NCI-H128 (cell line): ENCODE measurements around the gene PLPPR2.
"Not testable (repeated sequence)": the region's sequence is repeated elsewhere in the genome, so short reads cannot be mapped to it uniquely, and the experiment has no call there.

Source experiments
- DNase-seq: peaks from one replicate; lab custom pipeline; 2025; ENCODE audit not compliant: unreplicated experiment; lab: John Stamatoyannopoulos, UW

Gene PLPPR2

GRCh38 chr19:11397089-11397610, 41.9 kb downstream of the PLPPR2 start:
- DNase-seq, result no peak

- no peak for DNase-seq
Measured at GRCh38 chr19:11399667-11400066, 44.4 kb downstream of the PLPPR2 start.

- DNase-seq, result no peak
Measured at GRCh38 chr19:11400798-11401197, 45.6 kb downstream of the PLPPR2 start.

GRCh38 chr19:11401808-11402543, 46.7 kb downstream of the PLPPR2 start:
- DNase-seq, result no peak

GRCh38 chr19:11404588-11405222, 49.5 kb downstream of the PLPPR2 start:
- no peak for DNase-seq

- DNase-seq, result no peak
Measured at GRCh38 chr19:11405846-11406643, 50.8 kb downstream of the PLPPR2 start.

GRCh38 chr19:11406703-11407236, 51.5 kb downstream of the PLPPR2 start:
- DNase-seq, result not testable (repeated sequence)

- DNase-seq, result no peak
Measured at GRCh38 chr19:11408591-11408990, 53.4 kb downstream of the PLPPR2 start.

- DNase-seq, result no peak
Measured at GRCh38 chr19:11410682-11411081, 55.5 kb downstream of the PLPPR2 start.

- no peak for DNase-seq
Measured at GRCh38 chr19:11414544-11414943, 59.3 kb downstream of the PLPPR2 start.
